ENCODE results near the gene TNFSF13.

Gene TNFSF13

DNA sequence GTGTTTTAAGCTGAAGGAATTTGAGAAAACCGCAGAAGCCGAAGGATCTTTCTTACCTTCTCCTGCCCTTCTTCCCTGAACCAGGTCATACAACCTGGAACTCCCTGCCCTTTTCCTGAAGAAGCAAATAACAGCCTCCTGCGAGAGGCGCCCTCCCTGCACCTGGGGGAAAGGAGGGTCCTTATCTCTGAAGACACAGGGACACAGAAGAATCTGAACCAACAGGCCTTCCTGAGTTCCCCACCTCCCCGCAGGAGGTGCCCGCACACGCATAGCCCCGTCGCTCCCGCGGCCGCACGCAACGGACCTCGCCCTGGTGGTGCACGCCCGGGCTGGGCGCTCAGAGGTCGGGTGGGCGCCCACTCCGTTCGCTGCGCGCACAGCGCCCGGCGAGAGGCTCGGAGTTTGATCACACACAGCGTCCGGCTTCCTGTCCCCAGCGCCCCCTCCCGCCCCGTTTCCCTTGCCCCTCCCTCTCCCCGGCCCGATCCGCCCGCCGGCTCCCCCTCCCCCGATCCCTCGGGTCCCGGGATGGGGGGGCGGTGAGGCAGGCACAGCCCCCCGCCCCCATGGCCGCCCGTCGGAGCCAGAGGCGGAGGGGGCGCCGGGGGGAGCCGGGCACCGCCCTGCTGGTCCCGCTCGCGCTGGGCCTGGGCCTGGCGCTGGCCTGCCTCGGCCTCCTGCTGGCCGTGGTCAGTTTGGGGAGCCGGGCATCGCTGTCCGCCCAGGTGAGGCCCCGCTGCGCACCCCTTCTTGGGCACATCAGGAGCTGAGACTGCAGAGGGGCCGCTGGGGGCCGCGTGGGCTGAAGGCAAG is 9.8 kb upstream of the TNFSF13 start, which contains the start of gene TNFSF12:
TNFSF12 (plus strand) TSS at position 474 of the 816 bp plus-strand sequence; CDS start at position 570, 96 bp downstream.
- no peak for DNase-seq
- H3K27ac ChIP-seq = no peak within 1 kb of the TSS
- no peaks in the 10 kb centered on the region for H3K36me3 ChIP-seq (replicated peaks)
- H3K27me3 ChIP-seq (replicated peaks) = no peaks in the 10 kb centered on the region
- TF ChIP-seq, protein P1, sequence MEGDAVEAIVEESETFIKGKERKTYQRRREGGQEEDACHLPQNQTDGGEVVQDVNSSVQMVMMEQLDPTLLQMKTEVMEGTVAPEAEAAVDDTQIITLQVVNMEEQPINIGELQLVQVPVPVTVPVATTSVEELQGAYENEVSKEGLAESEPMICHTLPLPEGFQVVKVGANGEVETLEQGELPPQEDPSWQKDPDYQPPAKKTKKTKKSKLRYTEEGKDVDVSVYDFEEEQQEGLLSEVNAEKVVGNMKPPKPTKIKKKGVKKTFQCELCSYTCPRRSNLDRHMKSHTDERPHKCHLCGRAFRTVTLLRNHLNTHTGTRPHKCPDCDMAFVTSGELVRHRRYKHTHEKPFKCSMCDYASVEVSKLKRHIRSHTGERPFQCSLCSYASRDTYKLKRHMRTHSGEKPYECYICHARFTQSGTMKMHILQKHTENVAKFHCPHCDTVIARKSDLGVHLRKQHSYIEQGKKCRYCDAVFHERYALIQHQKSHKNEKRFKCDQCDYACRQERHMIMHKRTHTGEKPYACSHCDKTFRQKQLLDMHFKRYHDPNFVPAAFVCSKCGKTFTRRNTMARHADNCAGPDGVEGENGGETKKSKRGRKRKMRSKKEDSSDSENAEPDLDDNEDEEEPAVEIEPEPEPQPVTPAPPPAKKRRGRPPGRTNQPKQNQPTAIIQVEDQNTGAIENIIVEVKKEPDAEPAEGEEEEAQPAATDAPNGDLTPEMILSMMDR (IDR thresholded peaks at IDR 0.05; ENCODE audit: low read depth, low read length, missing control alignments) = peak; percentile 14
- peak within 1 kb of the TSS; percentile 66 for H3K4me3 ChIP-seq (ENCODE audit: low read depth, low read length)
- in situ Hi-C loops (cut with HindIII; ENCODE audit: low pct_ligation_motif_present, low sequenced_read_pairs) = no loop called here

DNA sequence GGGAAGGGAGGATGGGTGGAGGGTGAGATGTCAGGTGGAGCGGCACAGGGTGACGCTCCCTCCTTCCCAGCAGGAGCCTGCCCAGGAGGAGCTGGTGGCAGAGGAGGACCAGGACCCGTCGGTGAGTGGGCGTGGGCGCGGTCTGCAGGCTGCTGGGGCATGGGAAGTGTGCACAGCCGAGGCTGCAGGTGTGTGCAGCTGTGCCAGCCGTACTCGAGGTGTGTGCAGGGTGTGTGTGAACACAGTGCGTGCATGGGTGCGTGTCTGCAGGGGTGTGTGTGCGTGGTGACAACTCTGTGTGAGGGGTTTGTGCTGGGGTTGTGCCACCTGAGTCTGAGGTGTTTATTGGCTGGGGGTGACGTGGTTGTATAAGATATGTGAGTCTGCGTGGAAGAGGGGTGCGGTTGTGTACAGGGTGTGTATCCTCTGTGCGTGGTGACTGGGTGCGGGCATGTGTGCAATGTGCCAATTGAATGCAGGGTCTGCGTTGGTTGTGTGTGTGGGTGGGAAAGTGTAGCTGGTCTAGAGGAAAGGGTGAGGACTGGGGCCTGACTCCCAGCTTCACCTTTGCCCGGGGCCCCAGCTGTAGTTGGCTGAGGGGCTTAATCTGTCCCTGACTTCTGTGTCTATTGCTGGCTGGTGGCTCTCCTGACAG is 9.0 kb upstream of the TNFSF13 start:
- H3K27ac ChIP-seq = no peak overlapping the region
- TF ChIP-seq, protein P1 (IDR thresholded peaks at IDR 0.05; ENCODE audit: low read depth, low read length, missing control alignments) = no peak
- no peaks in the 10 kb centered on the region for H3K36me3 ChIP-seq (replicated peaks)
- H3K4me3 ChIP-seq (ENCODE audit: low read depth, low read length) = peak overlapping the region; percentile 66
- no peaks in the 10 kb centered on the region for H3K27me3 ChIP-seq (replicated peaks)
- no peak for DNase-seq
- in situ Hi-C loops (cut with HindIII; ENCODE audit: low pct_ligation_motif_present, low sequenced_read_pairs) = no loop called here

DNA sequence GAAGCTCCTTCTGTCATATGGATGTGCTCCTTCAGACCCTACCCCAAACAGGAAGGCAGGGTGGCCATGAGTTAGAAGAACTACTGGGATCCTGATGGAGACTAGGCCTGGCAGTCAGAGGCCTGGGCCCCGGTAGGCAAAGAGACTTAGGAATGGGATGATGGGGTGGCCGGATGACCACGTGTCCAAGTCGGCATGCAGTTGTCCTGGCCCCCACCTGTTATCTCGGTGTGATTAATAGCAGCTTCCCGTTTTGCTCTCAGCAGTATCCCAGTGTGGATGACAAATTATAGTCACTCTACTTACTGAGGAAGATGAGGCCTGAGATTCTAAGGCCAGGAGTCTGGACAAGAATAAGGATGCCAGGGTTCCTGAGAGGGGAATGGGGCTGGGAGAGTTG is 8.2 kb upstream of the TNFSF13 start:
- Histone ChIP-seq H3K4me3 (ENCODE audit: low read depth, low read length) (no peak overlapping the region), H3K36me3 (replicated peaks) (no peaks in the 10 kb centered on the region), H3K27me3 (replicated peaks) (no peaks in the 10 kb centered on the region), H3K27ac (no peak overlapping the region)
- no peak for DNase-seq
- in situ Hi-C loops (cut with HindIII; ENCODE audit: low pct_ligation_motif_present, low sequenced_read_pairs) = no loop called here
- TF ChIP-seq, protein P1 (IDR thresholded peaks at IDR 0.05; ENCODE audit: low read depth, low read length, missing control alignments) = no peak

DNA sequence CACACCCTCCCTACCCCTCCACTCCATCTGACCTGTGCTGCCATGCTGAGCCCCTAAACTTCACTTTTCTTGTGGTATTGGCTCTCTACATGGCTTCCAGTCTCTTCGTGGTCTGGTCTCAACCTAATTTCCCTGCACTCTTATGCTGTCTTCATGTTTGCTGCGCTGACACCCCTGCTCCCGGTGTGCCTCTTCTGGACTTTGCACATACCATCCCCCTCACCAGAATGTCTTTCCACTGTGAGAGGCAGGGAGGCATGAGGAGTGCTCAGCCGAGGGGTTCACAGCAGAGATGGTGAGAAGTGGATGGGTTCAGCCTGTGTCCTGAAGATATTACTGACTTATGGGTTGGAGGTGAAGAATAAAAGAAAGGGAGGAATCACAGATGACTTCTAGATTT is 7.2 kb upstream of the TNFSF13 start:
- in situ Hi-C loops (cut with HindIII; ENCODE audit: low pct_ligation_motif_present, low sequenced_read_pairs) = no loop called here
- H3K36me3 ChIP-seq (replicated peaks) = no peaks in the 10 kb centered on the region
- H3K4me3 ChIP-seq (ENCODE audit: low read depth, low read length) = no peak overlapping the region
- TF ChIP-seq, protein P1 (IDR thresholded peaks at IDR 0.05; ENCODE audit: low read depth, low read length, missing control alignments) = no peak
- no peak for DNase-seq
- H3K27me3 ChIP-seq (replicated peaks) = no peaks in the 10 kb centered on the region
- no peak overlapping the region for H3K27ac ChIP-seq

DNA sequence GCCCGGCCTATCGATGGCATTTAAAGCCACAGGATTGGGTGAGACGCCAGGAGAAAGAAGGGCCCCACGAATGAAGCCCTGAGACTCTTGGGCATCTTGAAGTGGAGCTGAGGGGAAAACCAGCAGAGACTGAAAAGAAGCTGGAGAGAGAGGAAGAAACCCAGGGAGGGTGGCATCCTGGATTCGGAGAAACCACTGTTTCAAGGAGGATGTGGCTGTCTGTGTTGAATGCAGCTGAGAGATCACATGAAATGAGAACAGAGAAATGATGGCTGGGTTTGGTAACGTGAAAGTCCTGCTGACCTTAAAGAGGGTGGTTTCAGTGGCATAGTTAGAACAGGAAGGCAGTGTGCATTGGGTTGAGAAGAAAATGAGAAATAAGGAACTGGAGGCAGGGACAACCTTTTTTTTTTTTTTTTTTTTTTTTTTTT is 5.9 kb upstream of the TNFSF13 start:
- Histone ChIP-seq H3K4me3 (ENCODE audit: low read depth, low read length) (no peak overlapping the region), H3K27ac (no peak overlapping the region), H3K27me3 (replicated peaks) (no peaks in the 10 kb centered on the region), H3K36me3 (replicated peaks) (no peaks in the 10 kb centered on the region)
- no peak for DNase-seq
- TF ChIP-seq, protein P1 (IDR thresholded peaks at IDR 0.05; ENCODE audit: low read depth, low read length, missing control alignments) = no peak
- in situ Hi-C loops (cut with HindIII; ENCODE audit: low pct_ligation_motif_present, low sequenced_read_pairs) = no loop called here
